DOHH2 (cell line): ENCODE results near the gene MRTFB.

Source experiments
- H3F3A ChIP-seq: fragments of 200-600 bp; sonication (generic), shearing (Covaris generic); 2 replicates; pipeline ENCODE4 v1.6.0; 2016; ENCODE audit warnings: antibody characterized with exemption, mild to moderate bottlenecking; ENCODE audit not compliant: control insufficient read depth, insufficient read depth
- H3K27ac ChIP-seq: fragments of 200-600 bp; sonication (generic); 2 replicates; pipeline ENCODE4 v1.5.1; 2014; ENCODE audit warnings: low read depth, mild to moderate bottlenecking, low read length, moderate library complexity
- H3K27me3 ChIP-seq: fragments of 200-600 bp; sonication (generic); 2 replicates; pipeline ENCODE4 v1.6.1; 2014; ENCODE audit warnings: mild to moderate bottlenecking, low read length, mixed read lengths; ENCODE audit not compliant: control insufficient read depth
- H3K36me3 ChIP-seq: fragments of 200-600 bp; sonication (generic); 2 replicates; pipeline ENCODE4 v1.6.1; 2014; ENCODE audit warnings: mild to moderate bottlenecking, low read length, moderate library complexity, mixed read lengths; ENCODE audit not compliant: control insufficient read depth
- H3K4me1 ChIP-seq: fragments of 200-600 bp; sonication (generic); 2 replicates; pipeline ENCODE4 v1.6.1; 2014; ENCODE audit warnings: mild to moderate bottlenecking, low read length, mixed read lengths; ENCODE audit not compliant: control insufficient read depth
- H3K4me2 ChIP-seq: fragments of 200-600 bp; sonication (generic); 2 replicates; pipeline ENCODE4 v1.6.0; 2014; ENCODE audit warnings: mild to moderate bottlenecking, low read length, moderate library complexity
- H3K4me3 ChIP-seq: fragments of 200-600 bp; sonication (generic); 2 replicates; pipeline ENCODE4 v1.5.1; 2014; ENCODE audit warnings: mild to moderate bottlenecking, low read length, mixed read lengths
- H3K79me2 ChIP-seq: fragments of 200-600 bp; sonication (generic); 2 replicates; pipeline ENCODE4 v1.6.1; 2014; ENCODE audit warnings: mild to moderate bottlenecking, low read length, mixed read lengths; ENCODE audit not compliant: control insufficient read depth
- H3K9me2 ChIP-seq: fragments of 200-600 bp; sonication (generic); replicated peaks from 2 replicates; pipeline ENCODE4 v1.6.1; 2014; ENCODE audit warnings: mild to moderate bottlenecking, low read length, mixed read lengths; ENCODE audit not compliant: control insufficient read depth
- H3K9me3 ChIP-seq: fragments of 200-600 bp; sonication (generic); 2 replicates; pipeline ENCODE4 v1.6.1; 2014; ENCODE audit warnings: antibody characterized with exemption, low read length, mixed read lengths; ENCODE audit not compliant: control insufficient read depth, insufficient read depth
- H4K20me1 ChIP-seq: fragments of 200-600 bp; sonication (generic); 2 replicates; pipeline ENCODE4 v1.6.0; 2014; ENCODE audit warnings: low read depth, mild to moderate bottlenecking, antibody characterized with exemption, low read length, moderate library complexity; ENCODE audit not compliant: control insufficient read depth, insufficient read depth
- EZH2phosphoT487 ChIP-seq: fragments of 200-600 bp; sonication (generic); IDR thresholded peaks from 2 replicates; pipeline ENCODE4 v1.6.1; 2017; ENCODE audit warnings: borderline replicate concordance, mild to moderate bottlenecking, antibody characterized with exemption, low read length, moderate library complexity, mixed read lengths
- TF ChIP-seq, protein P1 (sequence below): fragments of 200-600 bp; sonication (generic); IDR thresholded peaks from one replicate; pipeline ENCODE4 v1.5.1; 2014; ENCODE audit warnings: antibody characterized with exemption, mild to moderate bottlenecking, low read depth, low read length; ENCODE audit not compliant: poor library complexity, severe bottlenecking

The MRTFB gene

DNA sequence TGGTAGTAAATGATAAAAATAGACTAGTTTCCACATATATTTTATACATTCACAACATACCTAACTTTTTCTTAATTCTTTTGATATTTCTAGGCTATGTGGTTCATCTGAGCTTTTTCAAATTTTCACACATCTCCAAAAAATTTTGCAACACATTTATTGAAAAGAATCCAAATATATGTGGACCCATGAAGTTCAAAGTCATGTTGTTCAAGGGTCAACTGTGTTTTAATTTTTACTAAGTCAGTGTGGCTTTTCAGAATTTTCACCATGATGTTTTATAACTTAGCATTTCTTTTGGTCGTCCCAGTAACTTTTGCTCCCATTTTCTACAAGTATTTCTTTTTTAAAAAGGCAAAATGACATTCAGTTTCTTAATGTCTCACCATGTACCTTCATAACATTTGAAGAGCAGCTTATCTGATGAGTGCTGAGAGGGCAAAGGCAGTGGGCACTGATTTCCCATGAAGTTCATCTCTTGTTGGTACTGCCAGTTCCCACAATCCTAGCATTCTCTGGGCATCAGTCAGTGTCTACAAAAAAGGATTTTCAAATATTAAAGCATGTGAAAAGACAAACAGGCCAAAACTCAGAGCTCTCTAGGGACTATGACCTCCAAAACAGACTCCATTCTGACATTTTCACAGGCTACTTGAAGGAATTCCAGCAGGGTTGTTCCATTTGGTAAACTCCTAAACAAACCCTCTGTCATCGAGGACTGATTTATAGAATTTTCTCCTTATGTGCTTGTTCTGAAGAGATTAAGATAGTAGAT, 80.3 kb downstream of the MRTFB start:
- no peaks in the 10 kb centered on the region for H3K36me3 ChIP-seq
- H4K20me1 ChIP-seq = no peaks in the 10 kb centered on the region
- no peak overlapping the region for H3K4me2 ChIP-seq
- H3F3A ChIP-seq = no peaks in the 10 kb centered on the region
- no peaks in the 10 kb centered on the region for H3K27me3 ChIP-seq
- no peaks in the 10 kb centered on the region for H3K9me2 ChIP-seq
- H3K4me1 ChIP-seq = no peaks in the 10 kb centered on the region
- no peak overlapping the region for H3K4me3 ChIP-seq
- H3K79me2 ChIP-seq = no peaks in the 10 kb centered on the region
- TF ChIP-seq, protein P1, sequence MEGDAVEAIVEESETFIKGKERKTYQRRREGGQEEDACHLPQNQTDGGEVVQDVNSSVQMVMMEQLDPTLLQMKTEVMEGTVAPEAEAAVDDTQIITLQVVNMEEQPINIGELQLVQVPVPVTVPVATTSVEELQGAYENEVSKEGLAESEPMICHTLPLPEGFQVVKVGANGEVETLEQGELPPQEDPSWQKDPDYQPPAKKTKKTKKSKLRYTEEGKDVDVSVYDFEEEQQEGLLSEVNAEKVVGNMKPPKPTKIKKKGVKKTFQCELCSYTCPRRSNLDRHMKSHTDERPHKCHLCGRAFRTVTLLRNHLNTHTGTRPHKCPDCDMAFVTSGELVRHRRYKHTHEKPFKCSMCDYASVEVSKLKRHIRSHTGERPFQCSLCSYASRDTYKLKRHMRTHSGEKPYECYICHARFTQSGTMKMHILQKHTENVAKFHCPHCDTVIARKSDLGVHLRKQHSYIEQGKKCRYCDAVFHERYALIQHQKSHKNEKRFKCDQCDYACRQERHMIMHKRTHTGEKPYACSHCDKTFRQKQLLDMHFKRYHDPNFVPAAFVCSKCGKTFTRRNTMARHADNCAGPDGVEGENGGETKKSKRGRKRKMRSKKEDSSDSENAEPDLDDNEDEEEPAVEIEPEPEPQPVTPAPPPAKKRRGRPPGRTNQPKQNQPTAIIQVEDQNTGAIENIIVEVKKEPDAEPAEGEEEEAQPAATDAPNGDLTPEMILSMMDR = no peak
- TF ChIP-seq EZH2phosphoT487 = no peak
- no peaks in the 10 kb centered on the region for H3K9me3 ChIP-seq
- H3K27ac ChIP-seq = no peak overlapping the region

DNA sequence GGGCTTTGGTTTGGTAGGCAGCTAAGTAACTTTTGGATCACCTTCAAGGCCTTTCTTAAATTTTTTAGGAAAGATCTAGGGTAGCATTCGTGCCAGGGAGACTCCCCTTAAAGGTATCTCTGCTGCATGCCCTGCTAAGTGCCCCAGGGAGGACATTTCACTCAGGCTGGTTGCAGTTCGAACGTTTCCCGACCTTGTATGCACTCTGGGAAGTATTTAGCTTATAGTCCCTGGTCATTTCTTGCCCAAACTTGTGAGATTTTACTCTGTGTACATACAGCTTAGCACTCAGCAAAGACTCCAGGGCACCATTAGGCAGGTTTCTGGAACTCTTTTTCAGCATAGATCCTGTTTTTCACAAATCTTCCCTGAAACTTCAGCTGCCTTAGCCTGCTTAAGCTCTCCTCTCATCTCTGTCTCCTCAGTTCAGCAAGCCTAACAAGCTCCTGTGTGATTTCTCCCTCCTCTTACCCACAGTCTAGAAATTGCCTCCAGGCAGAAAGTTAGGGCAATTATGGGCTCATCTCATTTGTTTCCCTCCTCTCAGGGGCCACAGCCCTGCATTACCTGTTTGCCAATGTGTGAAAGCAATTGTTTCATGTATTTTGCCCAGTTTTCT, 84.6 kb downstream of the MRTFB start:
- no peaks in the 10 kb centered on the region for H3K9me3 ChIP-seq
- no peaks in the 10 kb centered on the region for H3K9me2 ChIP-seq
- H3K79me2 ChIP-seq = no peaks in the 10 kb centered on the region
- no peaks in the 10 kb centered on the region for H3F3A ChIP-seq
- H4K20me1 ChIP-seq = no peaks in the 10 kb centered on the region
- H3K4me3 ChIP-seq = no peak overlapping the region
- TF ChIP-seq EZH2phosphoT487 = no peak
- TF ChIP-seq, protein P1 = no peak
- H3K27me3 ChIP-seq = no peaks in the 10 kb centered on the region
- H3K4me1 ChIP-seq = no peaks in the 10 kb centered on the region
- no peak overlapping the region for H3K4me2 ChIP-seq
- H3K36me3 ChIP-seq = no peaks in the 10 kb centered on the region
- no peak overlapping the region for H3K27ac ChIP-seq

DNA sequence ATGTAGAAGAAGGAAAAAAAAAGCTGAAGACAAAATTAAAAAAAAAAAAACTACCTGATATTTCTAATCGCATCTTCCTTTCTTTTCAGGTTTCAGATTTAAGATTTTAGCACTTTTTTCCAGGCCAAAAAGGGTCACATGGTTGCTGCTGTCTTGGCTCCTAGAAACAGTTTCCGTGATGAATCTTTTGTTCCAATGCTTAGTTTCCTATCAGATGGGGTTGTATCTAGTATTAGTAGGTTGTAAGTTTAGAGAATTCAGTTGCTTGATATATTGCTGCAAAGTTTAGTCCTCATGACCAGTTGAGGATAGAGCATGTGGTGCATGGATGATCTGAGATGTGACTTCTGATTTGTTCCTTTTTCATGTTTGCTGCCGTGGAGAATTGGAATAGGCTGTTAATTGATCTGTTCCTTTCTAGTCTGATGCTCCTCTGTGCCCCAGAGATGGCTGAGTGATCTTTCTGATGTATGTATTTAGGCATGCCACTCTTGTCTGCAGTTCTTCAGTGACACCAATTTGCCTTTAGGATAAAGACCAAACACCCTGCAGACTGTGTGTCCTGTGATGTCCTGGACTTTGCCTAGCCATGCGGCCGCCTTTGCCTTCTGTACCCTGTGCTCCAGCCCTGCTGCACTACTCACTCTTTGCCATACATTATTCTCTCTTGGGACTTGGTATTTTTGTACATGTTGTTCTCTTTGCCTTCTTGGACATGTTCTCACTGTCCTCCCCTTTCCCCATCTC, 94.0 kb downstream of the MRTFB start:
- Histone ChIP-seq H3K27ac (no peak overlapping the region), H3K36me3 (no peaks in the 10 kb centered on the region), H4K20me1 (no peaks in the 10 kb centered on the region), H3K4me3 (no peak overlapping the region), H3K9me3 (no peaks in the 10 kb centered on the region), H3K79me2 (no peaks in the 10 kb centered on the region), H3K4me2 (no peak overlapping the region), H3F3A (no peaks in the 10 kb centered on the region), H3K9me2 (no peaks in the 10 kb centered on the region), H3K27me3 (no peaks in the 10 kb centered on the region), H3K4me1 (peaks cover 15% of the 10 kb centered on the region)
- TF ChIP-seq EZH2phosphoT487 = no peak
- TF ChIP-seq, protein P1 = no peak
